Measurements from ENCODE around the gene TMEM47.
A peak's percentile ranks its signal among the peaks of the same experiment; 100 is the strongest.

The TMEM47 gene

DNA sequence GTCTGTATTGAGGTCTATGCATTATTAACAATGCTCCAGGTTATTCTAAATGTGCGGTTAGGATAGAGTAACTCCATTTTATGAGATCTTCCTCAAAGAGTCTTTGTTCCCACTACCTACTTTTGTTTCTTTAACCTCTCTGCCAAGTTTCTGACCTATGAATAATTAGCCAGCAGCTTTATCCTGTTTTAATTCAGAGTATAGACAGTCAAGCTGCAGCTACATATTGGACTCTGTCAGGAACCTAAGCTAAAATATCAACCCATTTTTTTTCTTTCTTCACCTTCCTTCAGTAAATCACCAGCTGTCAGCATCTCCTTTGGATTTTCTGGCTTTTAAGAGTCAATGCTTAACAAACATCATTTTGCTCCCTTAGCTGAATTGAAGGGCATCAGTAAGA is 72.3 kb downstream of the TMEM47 start:
- H3K23ac ChIP-seq (ENCODE audit: low read length) = no peak overlapping the region
- H4K5ac ChIP-seq (ENCODE audit: low read length) = no peak overlapping the region
- H3K56ac ChIP-seq (ENCODE audit: low read length) = no peak overlapping the region
- no peaks in the 10 kb centered on the region for H3K79me2 ChIP-seq (ENCODE audit: control insufficient read depth, insufficient read depth, low read length)
- no peak overlapping the region for H4K8ac ChIP-seq (ENCODE audit: low read depth, low read length)
- no peak overlapping the region for H3K4me2 ChIP-seq (ENCODE audit: low read length)
- H3K79me1 ChIP-seq (ENCODE audit: low read length) = no peaks in the 10 kb centered on the region
- H3K27ac ChIP-seq (ENCODE audit: low read depth, low read length) = no peak overlapping the region
- H3K27me3 ChIP-seq (ENCODE audit: insufficient read depth, low read length, poor library complexity) = no peaks in the 10 kb centered on the region
- no peak overlapping the region for H2BK15ac ChIP-seq (replicated peaks; ENCODE audit: low read depth)
- no peak overlapping the region for H2BK120ac ChIP-seq (ENCODE audit: low read depth, low read length)
- H3K9ac ChIP-seq (ENCODE audit: low read length) = no peak overlapping the region
- no peak overlapping the region for H3K4me3 ChIP-seq (ENCODE audit: low read length)
- no peaks in the 10 kb centered on the region for H3K4me1 ChIP-seq (ENCODE audit: control insufficient read depth, low read depth, low read length)
- no peak overlapping the region for H3K18ac ChIP-seq (ENCODE audit: low read length)
- DNase-seq = no peak
- no CpG with 5 or more reads among the region's 1 CpG for WGBS (ENCODE audit: extremely low coverage, insufficient coverage, low lambda C conversion rate)
- no peak overlapping the region for H2BK5ac ChIP-seq (ENCODE audit: low read length)
- no peaks in the 10 kb centered on the region for H3K36me3 ChIP-seq (ENCODE audit: control insufficient read depth, insufficient read depth, low read length)
- H2AK5ac ChIP-seq (ENCODE audit: low read length) = no peak overlapping the region
- no peak overlapping the region for H3K4ac ChIP-seq (ENCODE audit: low read depth, low read length)

DNA sequence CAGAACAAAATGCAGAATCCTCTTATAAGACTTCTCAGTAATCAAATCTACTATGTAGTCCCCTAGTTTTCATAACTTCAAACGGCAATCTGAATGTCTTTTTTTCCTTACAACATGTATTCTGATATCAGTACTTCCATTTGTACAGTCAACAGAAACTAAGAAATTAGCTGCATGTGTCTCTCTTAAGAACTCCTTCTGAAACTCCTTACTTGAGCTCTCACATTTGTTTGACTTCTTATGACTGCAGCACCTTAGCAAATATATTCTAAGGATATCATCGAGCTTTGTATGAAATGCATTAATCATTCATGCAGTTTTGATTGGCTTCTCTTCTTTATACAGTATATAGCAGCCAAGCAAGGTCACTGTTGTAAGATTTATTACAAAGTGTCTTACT is 77.0 kb downstream of the TMEM47 start:
- no peak overlapping the region for H2BK5ac ChIP-seq (ENCODE audit: low read length)
- H3K79me2 ChIP-seq (ENCODE audit: control insufficient read depth, insufficient read depth, low read length) = no peaks in the 10 kb centered on the region
- H3K4me2 ChIP-seq (ENCODE audit: low read length) = no peak overlapping the region
- no peak overlapping the region for H3K27ac ChIP-seq (ENCODE audit: low read depth, low read length)
- no CpG with 5 or more reads among the region's 2 CpGs for WGBS (ENCODE audit: extremely low coverage, insufficient coverage, low lambda C conversion rate)
- H4K8ac ChIP-seq (ENCODE audit: low read depth, low read length) = no peak overlapping the region
- no peak overlapping the region for H3K9ac ChIP-seq (ENCODE audit: low read length)
- no peak overlapping the region for H3K23ac ChIP-seq (ENCODE audit: low read length)
- H3K4me3 ChIP-seq (ENCODE audit: low read length) = no peak overlapping the region
- DNase-seq = no peak
- no peaks in the 10 kb centered on the region for H3K4me1 ChIP-seq (ENCODE audit: control insufficient read depth, low read depth, low read length)
- no peaks in the 10 kb centered on the region for H3K36me3 ChIP-seq (ENCODE audit: control insufficient read depth, insufficient read depth, low read length)
- H3K79me1 ChIP-seq (ENCODE audit: low read length) = no peaks in the 10 kb centered on the region
- no peak overlapping the region for H2AK5ac ChIP-seq (ENCODE audit: low read length)
- no peaks in the 10 kb centered on the region for H3K27me3 ChIP-seq (ENCODE audit: insufficient read depth, low read length, poor library complexity)
- H3K56ac ChIP-seq (ENCODE audit: low read length) = no peak overlapping the region
- H3K4ac ChIP-seq (ENCODE audit: low read depth, low read length) = no peak overlapping the region
- no peak overlapping the region for H3K18ac ChIP-seq (ENCODE audit: low read length)
- no peak overlapping the region for H2BK15ac ChIP-seq (replicated peaks; ENCODE audit: low read depth)
- no peak overlapping the region for H2BK120ac ChIP-seq (ENCODE audit: low read depth, low read length)
- H4K5ac ChIP-seq (ENCODE audit: low read length) = no peak overlapping the region

DNA sequence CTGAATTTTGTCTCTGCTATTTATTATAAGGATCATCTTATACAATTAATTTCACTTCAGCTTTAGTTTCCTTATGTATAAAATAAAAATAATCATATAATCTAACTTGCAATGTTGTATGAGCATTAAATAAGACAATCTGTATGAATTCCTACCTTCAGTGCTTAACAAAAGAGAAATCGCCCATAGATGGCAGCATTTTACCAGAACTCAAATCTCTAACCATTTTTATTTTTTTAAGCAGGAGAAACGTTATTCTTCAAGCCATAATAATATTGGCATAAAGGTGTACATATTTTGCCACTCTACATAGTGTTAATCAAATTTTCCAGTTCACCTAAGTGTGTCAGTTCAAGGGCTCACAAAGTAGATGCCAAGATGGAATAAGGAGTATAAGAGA is 78.8 kb downstream of the TMEM47 start:
- Histone ChIP-seq H3K79me1 (ENCODE audit: low read length) (no peaks in the 10 kb centered on the region), H2BK5ac (ENCODE audit: low read length) (no peak overlapping the region), H3K4me3 (ENCODE audit: low read length) (no peak overlapping the region), H2BK120ac (ENCODE audit: low read depth, low read length) (no peak overlapping the region), H4K8ac (ENCODE audit: low read depth, low read length) (no peak overlapping the region), H3K36me3 (ENCODE audit: control insufficient read depth, insufficient read depth, low read length) (no peaks in the 10 kb centered on the region), H4K5ac (ENCODE audit: low read length) (no peak overlapping the region), H3K23ac (ENCODE audit: low read length) (no peak overlapping the region), H3K9ac (ENCODE audit: low read length) (no peak overlapping the region), H3K4me2 (ENCODE audit: low read length) (no peak overlapping the region), H3K4ac (ENCODE audit: low read depth, low read length) (no peak overlapping the region), H2AK5ac (ENCODE audit: low read length) (no peak overlapping the region), H2BK15ac (replicated peaks; ENCODE audit: low read depth) (no peak overlapping the region), H3K27me3 (ENCODE audit: insufficient read depth, low read length, poor library complexity) (no peaks in the 10 kb centered on the region), H3K56ac (ENCODE audit: low read length) (no peak overlapping the region), H3K18ac (ENCODE audit: low read length) (no peak overlapping the region), H3K27ac (ENCODE audit: low read depth, low read length) (no peak overlapping the region), H3K4me1 (ENCODE audit: control insufficient read depth, low read depth, low read length) (no peaks in the 10 kb centered on the region), H3K79me2 (ENCODE audit: control insufficient read depth, insufficient read depth, low read length) (no peaks in the 10 kb centered on the region)
- no CpG with 5 or more reads among the region's 2 CpGs for WGBS (ENCODE audit: extremely low coverage, insufficient coverage, low lambda C conversion rate)
- peak; percentile 22 for DNase-seq
